Sigmoid colon (tissue), 3 donors: Measurements from ENCODE around the gene LMOD2.

Experiments used
- CTCF ChIP-seq, 4 experiments: fragments of 450-650 bp in 3 of 4; fragments of 200-600 bp in 1 of 4; IDR thresholded peaks; one replicate each; pipeline ENCODE4 v1.5.1; 2016 to 2019; ENCODE audit warnings: antibody characterized with exemption in 4 of 4, mild to moderate bottlenecking in 3 of 4, moderate library complexity in 2 of 4
- POLR2A ChIP-seq, 2 donors: fragments of 450-650 bp; IDR thresholded peaks; one replicate each; pipeline ENCODE4 v1.6.1; 2016; ENCODE audit warnings: antibody characterized with exemption in 2 of 2, mild to moderate bottlenecking in 2 of 2, moderate library complexity in 2 of 2

- TF ChIP-seq CTCF (IDR thresholded peaks at IDR 0.05) (no peak), POLR2A (IDR thresholded peaks at IDR 0.05) (no peak)
These were observed 10.2 kb upstream of the LMOD2 start for GRCh38 chr7:123645516-123645915.
